Measurements from ENCODE around the gene ZNF397.

DNA sequence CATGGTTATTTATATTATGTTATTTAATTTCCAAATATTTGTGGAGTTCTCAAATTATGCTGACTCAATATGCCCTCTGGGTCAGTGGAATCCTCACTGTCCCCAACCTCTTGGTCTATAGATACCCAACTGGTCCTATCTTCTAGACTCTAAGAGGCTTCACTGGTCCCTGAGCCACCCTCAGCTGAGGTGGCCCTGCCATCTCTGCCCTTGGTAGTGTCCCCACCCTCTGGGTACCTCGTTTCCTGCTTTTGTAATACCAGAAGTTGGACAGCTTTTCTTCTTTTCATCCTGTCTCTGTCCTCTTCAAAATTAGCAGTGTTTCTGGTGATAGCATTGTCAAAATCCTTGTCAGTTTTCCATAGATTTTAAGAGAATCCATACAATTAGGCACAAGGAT lies 37.3 kb downstream of the ZNF397 start:
- TF ChIP-seq, protein P1, sequence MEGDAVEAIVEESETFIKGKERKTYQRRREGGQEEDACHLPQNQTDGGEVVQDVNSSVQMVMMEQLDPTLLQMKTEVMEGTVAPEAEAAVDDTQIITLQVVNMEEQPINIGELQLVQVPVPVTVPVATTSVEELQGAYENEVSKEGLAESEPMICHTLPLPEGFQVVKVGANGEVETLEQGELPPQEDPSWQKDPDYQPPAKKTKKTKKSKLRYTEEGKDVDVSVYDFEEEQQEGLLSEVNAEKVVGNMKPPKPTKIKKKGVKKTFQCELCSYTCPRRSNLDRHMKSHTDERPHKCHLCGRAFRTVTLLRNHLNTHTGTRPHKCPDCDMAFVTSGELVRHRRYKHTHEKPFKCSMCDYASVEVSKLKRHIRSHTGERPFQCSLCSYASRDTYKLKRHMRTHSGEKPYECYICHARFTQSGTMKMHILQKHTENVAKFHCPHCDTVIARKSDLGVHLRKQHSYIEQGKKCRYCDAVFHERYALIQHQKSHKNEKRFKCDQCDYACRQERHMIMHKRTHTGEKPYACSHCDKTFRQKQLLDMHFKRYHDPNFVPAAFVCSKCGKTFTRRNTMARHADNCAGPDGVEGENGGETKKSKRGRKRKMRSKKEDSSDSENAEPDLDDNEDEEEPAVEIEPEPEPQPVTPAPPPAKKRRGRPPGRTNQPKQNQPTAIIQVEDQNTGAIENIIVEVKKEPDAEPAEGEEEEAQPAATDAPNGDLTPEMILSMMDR (IDR thresholded peaks at IDR 0.05; ENCODE audit: poor library complexity) = no peak
- TF ChIP-seq EZH2phosphoT487 (IDR thresholded peaks at IDR 0.05; ENCODE audit: low read depth, severe bottlenecking, unreplicated experiment) = no peak
- no peak for TF ChIP-seq EZH2 (IDR thresholded peaks at IDR 0.05; ENCODE audit: borderline replicate concordance)

Measured in hepatocyte (in vitro differentiated cells).